ENCODE data around the gene ASMTL.

DNA sequence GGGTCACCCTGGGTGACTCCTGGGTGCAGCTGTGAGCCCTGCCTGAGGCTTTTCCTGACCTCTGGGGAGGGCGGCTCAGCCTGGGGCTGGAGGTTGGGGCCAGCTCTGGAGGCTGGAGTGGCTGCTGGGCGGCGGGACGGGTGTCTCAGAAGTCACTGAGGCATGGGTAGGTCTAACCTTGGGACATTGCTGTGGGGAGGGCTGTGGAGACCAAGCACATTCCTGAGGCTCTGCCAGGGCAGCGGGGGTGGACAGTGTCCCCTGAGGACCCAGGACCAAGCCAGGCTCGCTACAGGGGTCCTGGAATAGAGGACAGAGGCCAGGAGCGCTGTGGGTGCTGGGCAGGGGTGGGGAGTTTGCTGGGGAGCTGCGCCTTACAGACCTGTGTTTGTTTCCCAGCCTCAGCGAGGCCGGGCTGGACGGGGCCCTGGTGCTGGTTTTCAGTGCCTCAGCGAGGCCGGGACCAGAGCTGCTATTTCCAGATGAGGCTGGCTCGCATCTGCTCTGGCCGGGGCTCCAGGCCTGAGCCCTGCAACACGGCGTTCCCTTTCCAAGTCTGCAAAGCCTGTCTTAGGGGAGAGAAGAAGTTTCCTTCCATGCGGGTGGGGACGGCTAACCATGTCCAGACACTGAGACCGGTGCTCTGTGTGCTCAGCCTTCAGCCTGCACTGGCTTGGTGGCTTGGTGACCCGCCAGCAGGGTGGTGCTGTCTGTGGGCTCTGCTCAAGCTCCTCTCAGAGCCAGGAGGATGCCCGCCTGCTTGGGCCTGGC lies 57.8 kb downstream of the ASMTL start:
- no peak for TF ChIP-seq POLR2AphosphoS5 (IDR thresholded peaks at IDR 0.05)
- TF ChIP-seq, protein P1, sequence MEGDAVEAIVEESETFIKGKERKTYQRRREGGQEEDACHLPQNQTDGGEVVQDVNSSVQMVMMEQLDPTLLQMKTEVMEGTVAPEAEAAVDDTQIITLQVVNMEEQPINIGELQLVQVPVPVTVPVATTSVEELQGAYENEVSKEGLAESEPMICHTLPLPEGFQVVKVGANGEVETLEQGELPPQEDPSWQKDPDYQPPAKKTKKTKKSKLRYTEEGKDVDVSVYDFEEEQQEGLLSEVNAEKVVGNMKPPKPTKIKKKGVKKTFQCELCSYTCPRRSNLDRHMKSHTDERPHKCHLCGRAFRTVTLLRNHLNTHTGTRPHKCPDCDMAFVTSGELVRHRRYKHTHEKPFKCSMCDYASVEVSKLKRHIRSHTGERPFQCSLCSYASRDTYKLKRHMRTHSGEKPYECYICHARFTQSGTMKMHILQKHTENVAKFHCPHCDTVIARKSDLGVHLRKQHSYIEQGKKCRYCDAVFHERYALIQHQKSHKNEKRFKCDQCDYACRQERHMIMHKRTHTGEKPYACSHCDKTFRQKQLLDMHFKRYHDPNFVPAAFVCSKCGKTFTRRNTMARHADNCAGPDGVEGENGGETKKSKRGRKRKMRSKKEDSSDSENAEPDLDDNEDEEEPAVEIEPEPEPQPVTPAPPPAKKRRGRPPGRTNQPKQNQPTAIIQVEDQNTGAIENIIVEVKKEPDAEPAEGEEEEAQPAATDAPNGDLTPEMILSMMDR (IDR thresholded peaks at IDR 0.05), result no peak
- TF ChIP-seq POLR2A (IDR thresholded peaks at IDR 0.05), result no peak
